BLaER1 treated with 17β-estradiol and CSF1 and Interleukin-3, amounts not matched to agents 10 nM and 100 nM (cell line): ENCODE measurements around the gene MAGOH.

Experiments
- H3K27ac ChIP-seq, 11 experiments: shearing (Covaris generic); formaldehyde crosslinking; 2 replicates each; pipeline ENCODE4 v1.8.1; 2022
- H3K27me3 ChIP-seq, 11 experiments: shearing (Covaris generic); formaldehyde crosslinking; 2 replicates each; pipeline ENCODE4 v1.8.1; 2022
- H3K36me3 ChIP-seq, 11 experiments: shearing (Covaris generic); formaldehyde crosslinking; 2 replicates each; pipeline ENCODE4 v1.8.1; 2022
- H3K4me1 ChIP-seq, 10 experiments: shearing (Covaris generic); formaldehyde crosslinking; 2 replicates each; pipeline ENCODE4 v1.8.1; 2022
- H3K4me2 ChIP-seq, 11 experiments: shearing (Covaris generic); formaldehyde crosslinking; 2 replicates each; pipeline ENCODE4 v1.8.1; 2022
- H3K4me3 ChIP-seq, 10 experiments: shearing (Covaris generic); formaldehyde crosslinking; 2 replicates each; pipeline ENCODE4 v1.8.1; 2022
- H3K9ac ChIP-seq, 11 experiments: shearing (Covaris generic); formaldehyde crosslinking; 2 replicates each; pipeline ENCODE4 v1.8.1; 2022
- H3K9me3 ChIP-seq, 11 experiments: shearing (Covaris generic); formaldehyde crosslinking; replicated peaks in 1 of 11; 2 replicates each; pipeline ENCODE4 v1.8.1; 2022
- H4K20me1 ChIP-seq, 11 experiments: shearing (Covaris generic); formaldehyde crosslinking; 2 replicates each; pipeline ENCODE4 v1.8.1; 2022
- Cebpa-rat ChIP-seq, 11 experiments: shearing (Covaris generic); IDR thresholded peaks; 2 replicates each; pipeline ENCODE4 v1.8.1; 2022

MAGOH gene

GRCh38 chr1:53180226-53180625 is 58.1 kb downstream of the MAGOH start:
- no peak overlapping the region for H3K4me2 ChIP-seq
- H4K20me1 ChIP-seq: no peaks in the 10 kb centered on the region
- no peaks in the 10 kb centered on the region for H3K27me3 ChIP-seq
- H3K4me1 ChIP-seq: no peaks in the 10 kb centered on the region
- no peak overlapping the region for H3K9ac ChIP-seq
- no peak overlapping the region for H3K27ac ChIP-seq
- no peak for TF ChIP-seq Cebpa-rat (IDR thresholded peaks at IDR 0.05)
- no peak overlapping the region for H3K4me3 ChIP-seq
- H3K9me3 ChIP-seq: 0 out of 22 replicates have a peak, but pooled peaks cover 0 to 1% (median 0%) of the 10 kb centered on the region in 11 experiments
- no peaks in the 10 kb centered on the region for H3K36me3 ChIP-seq
